K562 (cell line): Measurements from ENCODE around the gene NUP62. TPM values are rescaled to one million over a fixed set of nuclear protein-coding genes. Genes with fewer than 3 reads are reported as not detected.

ENCODE experiments used
- AFF1 ChIP-seq, 2 experiments: fragments of 450-650 bp; IDR thresholded peaks; 2 replicates each; pipeline ENCODE4 v1.6.1; 2018; ENCODE audit warnings: mild to moderate bottlenecking in 2 of 2, low read depth in 1 of 2; ENCODE audit not compliant: partially characterized antibody in 2 of 2
- CREB1 ChIP-seq, 2 experiments: sonication (generic) in 1 of 2; formaldehyde crosslinking in 1 of 2; IDR thresholded peaks; 2 replicates each; pipeline versions ENCODE4 v1.6.1 to v1.8.0; 2012 to 2022; ENCODE audit warnings: inconsistent platforms in 1 of 2, mild to moderate bottlenecking in 1 of 2, missing genetic modification reagents in 1 of 2, moderate library complexity in 1 of 2
- DDX20 ChIP-seq: fragments of 450-650 bp; IDR thresholded peaks from 2 replicates; pipeline ENCODE4 v1.6.1; 2016; ENCODE audit warnings: missing genetic modification characterization, low read depth, mild to moderate bottlenecking, missing compliant biosample characterization, moderate library complexity
- DMBX1 ChIP-seq: fragments of 250-450 bp; sonication (Bioruptor Pico); IDR thresholded peaks from 2 replicates; pipeline ENCODE4 v1.8.0; 2022; ENCODE audit warnings: inconsistent platforms, mild to moderate bottlenecking, moderate library complexity, borderline replicate concordance
- HMGXB4 ChIP-seq: sonication (generic); formaldehyde crosslinking; IDR thresholded peaks from 2 replicates; pipeline ENCODE4 v1.8.1; 2023; ENCODE audit warnings: mild to moderate bottlenecking, missing genetic modification reagents
- JUN ChIP-seq, 2 experiments: sonication (generic) in 1 of 2; formaldehyde crosslinking in 1 of 2; IDR thresholded peaks; 2 replicates each; pipeline versions ENCODE4 v1.6.1 to v1.8.0; 2012 to 2022; ENCODE audit warnings: borderline replicate concordance in 2 of 2, mild to moderate bottlenecking in 2 of 2, improper control_type of control experiment in 1 of 2, low read depth in 1 of 2, low read length in 1 of 2, missing genetic modification reagents in 1 of 2
- MEF2D ChIP-seq: conservative IDR thresholded peaks from 2 replicates; pipeline ENCODE4 v1.6.1; 2016; ENCODE audit warnings: low read depth, missing genetic modification characterization, missing compliant biosample characterization
- MXD1 ChIP-seq: fragments of 250-450 bp; sonication (Bioruptor Pico); IDR thresholded peaks from 2 replicates; pipeline ENCODE4 v1.8.0; 2021; ENCODE audit warnings: borderline replicate concordance, mild to moderate bottlenecking, moderate library complexity; ENCODE audit not compliant: poor library complexity, severe bottlenecking
- NR2C1 ChIP-seq, 2 experiments: fragments of 450-650 bp; IDR thresholded peaks; 2 replicates each; pipeline ENCODE4 v1.6.1; 2017; ENCODE audit warnings: mild to moderate bottlenecking in 2 of 2, antibody characterized with exemption in 1 of 2, inconsistent platforms in 1 of 2, missing compliant biosample characterization in 1 of 2, missing genetic modification characterization in 1 of 2
- NR2F6 ChIP-seq: fragments of 450-650 bp; formaldehyde crosslinking; IDR thresholded peaks from 2 replicates; pipeline ENCODE4 v1.4.0; 2020; ENCODE audit warnings: mild to moderate bottlenecking
- NRF1 ChIP-seq, 2 experiments: fragments of 450-650 bp; IDR thresholded peaks in 1 of 2; conservative IDR thresholded peaks in 1 of 2; 2 replicates each; pipeline ENCODE4 v1.6.1; 2014; ENCODE audit warnings: mild to moderate bottlenecking in 2 of 2
- TAF15 ChIP-seq: fragments of 200-400 bp; formaldehyde crosslinking; IDR thresholded peaks from 2 replicates; pipeline ENCODE4 v1.6.1; 2017; ENCODE audit warnings: mild to moderate bottlenecking, low read depth, low read length, moderate library complexity
- XRCC5 ChIP-seq: fragments of 200-400 bp; formaldehyde crosslinking; IDR thresholded peaks from 2 replicates; pipeline ENCODE4 v1.6.1; 2017; ENCODE audit warnings: low read depth, mild to moderate bottlenecking, low read length
- ZBTB49 ChIP-seq: sonication (generic); formaldehyde crosslinking; IDR thresholded peaks from 2 replicates; pipeline ENCODE4 v1.8.0; 2022; ENCODE audit warnings: missing genetic modification reagents, mild to moderate bottlenecking, borderline replicate concordance
- ZNF3 ChIP-seq: fragments of 250-450 bp; sonication (Bioruptor Pico); IDR thresholded peaks from 2 replicates; pipeline ENCODE4 v1.5.0; 2021; ENCODE audit warnings: mild to moderate bottlenecking, moderate library complexity
- polyA plus RNA-seq, 8 experiments: library from polyadenylated mRNA; depleted of rRNA in 4 of 8; stranded (reverse) in 5 of 8; unstranded in 3 of 8; fragments of >200 nt; fragmentation: Nextera tagmentation in 2 of 8; fragmentation: Illumina TruSeq in 1 of 8; extraction: Ambion mirVana in 2 of 8; extraction: Trizol in 1 of 8; gene quantifications; 2 replicates each; pipeline versions ENCODE4 v1.2.1 to v1.2.3, GENCODE V29; 2011 to 2014; ENCODE audit warnings: inconsistent platforms in 1 of 8, missing spikeins in 1 of 8
- total RNA-seq, 7 experiments: library from RNA; depleted of rRNA in 6 of 7; stranded (reverse); fragments of >200 nt in 6 of 7; fragmentation: Illumina TruSeq in 2 of 7; extraction: Trizol in 2 of 7; gene quantifications; 2 replicates each; pipeline versions ENCODE4 v1.2.1 to v1.2.3, GENCODE V29; 2011 to 2021; ENCODE audit warnings: low replicate concordance in 1 of 7

The NUP62 gene
- total and polyA plus RNA-seq, 9 of the 15 experiments (the other 6 are each of a cell fraction or from before 2014, with no cell fraction given), result 16.9 to 109 (median 66.0) TPM

- no peak; the same call in 1 of the 2 replicates for TF ChIP-seq HMGXB4 (CRISPR knock-in tag)
- TF ChIP-seq MXD1 (CRISPR knock-in tag), result peak; percentile 21
- no peak for TF ChIP-seq NRF1 (conservative IDR thresholded peaks at IDR 0.05 in 1 of 2, IDR thresholded peaks at IDR 0.05 in 1 of 2)
- no peak for TF ChIP-seq DDX20 (tag)
- no peak for TF ChIP-seq ZNF3 (CRISPR knock-in tag)
- TF ChIP-seq MEF2D, result 0 out of 2 replicates have a peak, but pooled peaks have one; percentile 11
- TF ChIP-seq CREB1 (IDR thresholded peaks at IDR 0.05), result peak; percentile 47; the same call in 1 of the 2 replicates
- peak; percentile 69 for TF ChIP-seq CREB1 (CRISPR knock-in tag; IDR thresholded peaks at IDR 0.05)
- no peak for TF ChIP-seq TAF15
- TF ChIP-seq AFF1 (IDR thresholded peaks at IDR 0.05; ENCODE audit: low read depth in 1 of 2, partially characterized antibody in 2 of 2), result no peak
- peak; percentile 17; the same call in 1 of the 2 replicates for TF ChIP-seq DMBX1 (CRISPR knock-in tag)
- TF ChIP-seq NR2C1 (IDR thresholded peaks at IDR 0.05), result no peak
- TF ChIP-seq NR2C1 (tag; IDR thresholded peaks at IDR 0.05), result no peak
- no peak for TF ChIP-seq JUN (IDR thresholded peaks at IDR 0.05; ENCODE audit: borderline replicate concordance, low read depth, low read length)
- TF ChIP-seq JUN (CRISPR knock-in tag; IDR thresholded peaks at IDR 0.05; ENCODE audit: borderline replicate concordance), result no peak
- TF ChIP-seq XRCC5, result no peak
- no peak for TF ChIP-seq NR2F6 (CRISPR knock-in tag)
- TF ChIP-seq ZBTB49 (CRISPR knock-in tag), result 0 out of 2 replicates have a peak, but pooled peaks have one; percentile 8
Observed at GRCh38 chr19:49929611-49930482, 543 bp upstream of the NUP62 start (continued).
